GM12878 (cell line): ENCODE data around the gene GIPC1. TPM values are rescaled to one million over a fixed set of nuclear protein-coding genes. Genes with fewer than 3 reads are reported as not detected.

Experiments used
- ATAC-seq: fragments of 200-7000 bp; cut with Tn5 transposase; 3 replicates; pipeline ENCODE4 v1.9.1; 2020; ENCODE audit warnings: mild to moderate bottlenecking, moderate library complexity
- BruUV-seq: library from RNA; stranded (reverse); fragments of 400-500 nt; replicated peaks from 2 replicates; lab custom pipeline; 2021; lab: Mats Ljungman, UMichigan
- CTCF ChIA-PET: fragments of 300-600 bp; sonication (Branson Sonifier 250); formaldehyde crosslinking; extraction: SDS; loops from one replicate; lab custom pipeline; 2021; ENCODE audit warnings: inconsistent platforms; lab: Yijun Ruan, JAX
- POLR2A ChIA-PET: fragments of 350-600 bp; formaldehyde crosslinking; extraction: SDS; loops from one replicate; lab custom pipeline; 2021; ENCODE audit warnings: inconsistent platforms; lab: Charles Lee
- RAD21 ChIA-PET: fragments of 300-600 bp; sonication (Branson Sonifier 250); formaldehyde crosslinking; loops from one replicate; lab custom pipeline; 2023; ENCODE audit warnings: antibody characterized with exemption; ENCODE audit not compliant: unreplicated experiment; lab: Charles Lee
- SMC1A ChIA-PET: fragments of 300-600 bp; sonication (Branson Sonifier 250); formaldehyde crosslinking; loops from one replicate; lab custom pipeline; 2023; ENCODE audit not compliant: unreplicated experiment, uncharacterized antibody; lab: Charles Lee
- DNase-seq: peaks from one replicate; pipeline ENCODE4 v3.0.0-alpha.2; 2011; ENCODE audit warnings: low read depth, low spot score
- FAIRE-seq: peaks from 3 replicates; lab custom pipeline; 2011; peaks lifted over from hg19 to GRCh38; lab: Jason Lieb, UNC
- H2AFZ ChIP-seq: 2 replicates; pipeline ENCODE4 v1.6.0; 2011; ENCODE audit warnings: low read depth, low read length, control low read depth; ENCODE audit not compliant: control insufficient read depth
- H3K27ac ChIP-seq: 2 replicates; pipeline ENCODE4 v1.5.1; 2011; ENCODE audit warnings: control low read depth; ENCODE audit not compliant: control insufficient read depth, insufficient read depth
- H3K27me3 ChIP-seq, 2 experiments: replicated peaks in 1 of 2; 2 replicates each; pipeline versions ENCODE4 v1.6.0 to v1.6.1; 2011; ENCODE audit warnings: low read length in 1 of 2; ENCODE audit not compliant: control insufficient read depth in 2 of 2, insufficient read depth in 2 of 2
- H3K36me3 ChIP-seq, 2 experiments: 2 replicates each; pipeline ENCODE4 v1.5.1; 2011; ENCODE audit warnings: low read length in 1 of 2; ENCODE audit not compliant: control insufficient read depth in 2 of 2, insufficient read depth in 2 of 2
- H3K4me1 ChIP-seq: 2 replicates; pipeline ENCODE4 v1.6.1; 2011; ENCODE audit warnings: mild to moderate bottlenecking, low read length, moderate library complexity, mixed read lengths; ENCODE audit not compliant: control insufficient read depth, insufficient read depth
- H3K4me2 ChIP-seq: 2 replicates; pipeline ENCODE4 v1.6.0; 2011; ENCODE audit warnings: control low read depth; ENCODE audit not compliant: control insufficient read depth, insufficient read depth
- H3K4me3 ChIP-seq: fragments of 200-600 bp; sonication (generic); 2 replicates; pipeline ENCODE4 v1.5.1; 2016
- H3K79me2 ChIP-seq: 2 replicates; pipeline ENCODE4 v1.6.0; 2011; ENCODE audit warnings: low read length; ENCODE audit not compliant: control insufficient read depth, insufficient read depth
- H3K9ac ChIP-seq: 2 replicates; pipeline ENCODE4 v1.8.0; 2011; ENCODE audit warnings: low read length, control low read depth, mixed read lengths; ENCODE audit not compliant: control insufficient read depth, insufficient read depth
- H3K9me3 ChIP-seq: replicated peaks from 3 replicates; pipeline ENCODE4 v1.5.1; 2011; ENCODE audit warnings: mild to moderate bottlenecking, low read length; ENCODE audit not compliant: control insufficient read depth, insufficient read depth
- H4K20me1 ChIP-seq: 2 replicates; pipeline ENCODE4 v1.6.0; 2011; ENCODE audit not compliant: control insufficient read depth, insufficient read depth
- BCL3 ChIP-seq: IDR thresholded peaks from 2 replicates; pipeline ENCODE4 v1.6.1; 2011; ENCODE audit warnings: borderline replicate concordance, low read depth, mild to moderate bottlenecking, moderate library complexity, low read length; ENCODE audit not compliant: insufficient read depth, poor library complexity, severe bottlenecking
- BHLHE40 ChIP-seq, 2 experiments: fragments of 450-650 bp in 1 of 2; IDR thresholded peaks; 2 replicates each; pipeline ENCODE4 v1.6.1; 2011 to 2017; ENCODE audit warnings: low read depth in 2 of 2, borderline replicate concordance in 1 of 2, improper control_type of control experiment in 1 of 2, low read length in 1 of 2, mild to moderate bottlenecking in 1 of 2
- CREM ChIP-seq: IDR thresholded peaks from 2 replicates; pipeline ENCODE4 v1.6.1; 2014; ENCODE audit warnings: antibody characterized with exemption, low read depth
- DPF2 ChIP-seq: fragments of 450-650 bp; IDR thresholded peaks from 2 replicates; pipeline ENCODE4 v1.6.1; 2017; ENCODE audit warnings: mild to moderate bottlenecking
- E4F1 ChIP-seq: fragments of 450-650 bp; IDR thresholded peaks from 2 replicates; pipeline ENCODE4 v1.6.1; 2018; ENCODE audit warnings: borderline replicate concordance, mild to moderate bottlenecking; ENCODE audit not compliant: partially characterized antibody
- EGR1 ChIP-seq, 2 experiments: IDR thresholded peaks; 1 replicate in 1 of 2; 2 replicates in 1 of 2; pipeline ENCODE4 v1.6.1; 2011 to 2012; ENCODE audit warnings: low read depth in 2 of 2, low read length in 2 of 2, borderline replicate concordance in 1 of 2, mild to moderate bottlenecking in 1 of 2, moderate library complexity in 1 of 2
- HSF1 ChIP-seq: fragments of 150-350 bp; IDR thresholded peaks from 2 replicates; pipeline ENCODE4 v1.6.1; 2014; ENCODE audit warnings: mild to moderate bottlenecking, low read depth, low read length
- JUNB ChIP-seq: IDR thresholded peaks from 2 replicates; pipeline ENCODE4 v1.6.1; 2016; ENCODE audit warnings: antibody characterized with exemption, mild to moderate bottlenecking
- KLF5 ChIP-seq: fragments of 450-650 bp; IDR thresholded peaks from 2 replicates; pipeline ENCODE4 v1.6.1; 2014; ENCODE audit warnings: mild to moderate bottlenecking; ENCODE audit not compliant: partially characterized antibody
- MEF2A ChIP-seq: IDR thresholded peaks from 2 replicates; pipeline ENCODE4 v1.6.1; 2011; ENCODE audit warnings: low read depth, mild to moderate bottlenecking, low read length, moderate library complexity; ENCODE audit not compliant: insufficient read depth
- RB1 ChIP-seq: fragments of 450-650 bp; formaldehyde crosslinking; IDR thresholded peaks from 2 replicates; pipeline ENCODE4 v1.6.1; 2017; ENCODE audit warnings: mild to moderate bottlenecking, borderline replicate concordance
- RELA ChIP-seq: fragments of 450-650 bp; IDR thresholded peaks from 2 replicates; pipeline ENCODE4 v1.8.0; 2014; ENCODE audit warnings: borderline replicate concordance; ENCODE audit not compliant: partially characterized antibody
- SP1 ChIP-seq: IDR thresholded peaks from one replicate; pipeline ENCODE4 v1.6.1; 2011; ENCODE audit warnings: low read depth, low read length
- SUZ12 ChIP-seq: fragments of 200-600 bp; sonication (generic); IDR thresholded peaks from one replicate; pipeline ENCODE4 v1.6.1; 2018; ENCODE audit warnings: antibody characterized with exemption, mild to moderate bottlenecking; ENCODE audit not compliant: unreplicated experiment
- WRNIP1 ChIP-seq: IDR thresholded peaks from 2 replicates; pipeline ENCODE4 v1.6.1; 2011; ENCODE audit warnings: low read depth, low read length, improper control_type of control experiment, borderline replicate concordance
- ZNF207 ChIP-seq: fragments of 450-650 bp; IDR thresholded peaks from 2 replicates; pipeline ENCODE4 v1.6.1; 2014; ENCODE audit warnings: antibody characterized with exemption, mild to moderate bottlenecking, borderline replicate concordance
- ZNF384 ChIP-seq: IDR thresholded peaks from 2 replicates; pipeline ENCODE4 v1.6.1; 2012; ENCODE audit warnings: low read depth, mild to moderate bottlenecking, low read length, improper control_type of control experiment, borderline replicate concordance
- WGBS: methylation state at CpG from one replicate; pipeline ENCODE4 v1.1.6; 2016; ENCODE audit warnings: low lambda C conversion rate; ENCODE audit not compliant: insufficient replicate concordance, insufficient coverage; ENCODE audit errors: missing lambda C conversion rate; 5-methylcytosine and 5-hydroxymethylcytosine counted together
- in situ Hi-C: fragments of 300-500 bp; cut with MboI; formaldehyde crosslinking; loops from 9 replicates; pipeline ENCODE4 v1.14.3; 2018; ENCODE audit warnings: mixed read lengths
- intact Hi-C: fragments of 100-400 bp; cut with micrococcal nuclease; formaldehyde crosslinking; loops from one replicate; pipeline ENCODE4 v1.14.2; 2022; ENCODE audit not compliant: unreplicated experiment
- polyA plus RNA-seq, 11 experiments: library from polyadenylated mRNA; depleted of rRNA in 4 of 11; unstranded in 6 of 11; stranded (reverse) in 5 of 11; fragments of >200 nt; fragmentation: Nextera tagmentation in 4 of 11; fragmentation: Illumina TruSeq in 1 of 11; extraction: Ambion mirVana in 4 of 11; extraction: Trizol in 1 of 11; gene quantifications; 1 replicate in 1 of 11; 2 replicates in 10 of 11; pipeline versions ENCODE4 v1.2.1 to v1.2.3, GENCODE V29; 2011 to 2016; ENCODE audit warnings: inconsistent platforms in 2 of 11, missing spikeins in 2 of 11, low read depth in 1 of 11
- total RNA-seq, 4 experiments: library from RNA; depleted of rRNA in 3 of 4; stranded (reverse); fragments of >200 nt in 3 of 4; fragmentation: Illumina TruSeq in 1 of 4; extraction: Trizol in 1 of 4; gene quantifications; 2 replicates each; pipeline versions ENCODE4 v1.2.1 to v1.2.3, GENCODE V29; 2013 to 2021

GIPC1 gene
- total and polyA plus RNA-seq, 10 of the 15 experiments (the other 5 are each of a cell fraction or from before 2014, with no cell fraction given) = 0.47 to 24.1 (median 13.6) TPM

- DNase-seq (no peak), ATAC-seq (peak; percentile 86), FAIRE-seq (no peak)
- Histone ChIP-seq H3K36me3 (peaks cover 2 to 7% of the 10 kb centered on the region in 2 experiments; a peak in 3 of 4 replicates), H3K4me2 (no peak overlapping the region), H3K9ac (no peak overlapping the region), H3K4me1 (no peaks in the 10 kb centered on the region), H2AFZ (no peak overlapping the region), H3K27ac (no peak overlapping the region), H3K27me3 (peaks cover 5 to 6% of the 10 kb centered on the region in 2 experiments; a peak in 3 of 4 replicates), H3K9me3 (no peaks in the 10 kb centered on the region), H3K4me3 (no peak overlapping the region), H4K20me1 (no peaks in the 10 kb centered on the region; the same call in 1 of the 2 replicates), H3K79me2 (no peaks in the 10 kb centered on the region)
- POLR2A ChIA-PET = no interaction called here
- intact Hi-C loops (loop anchor here (5.0 to 10.0 kb wide), 3 partner anchors 40 to 118 kb away; partner anchors contain the start of genes DDX39A and PKN1), in situ Hi-C loops (no loop called here)
- SMC1A ChIA-PET = interaction anchor here (0.7 to 0.8 kb wide), 2 partner anchors 40 to 111 kb away, joined by 3 read pairs; no protein-coding TSS in a partner anchor
- RAD21 ChIA-PET = interaction anchor here (0.7 to 1.4 kb wide), 3 partner anchors 40 to 111 kb away, joined by 3 to 4 read pairs (median 3); no protein-coding TSS in a partner anchor
- CTCF ChIA-PET = interaction anchor here (0.6 to 2.0 kb wide), 16 partner anchors 8 to 1366 kb away, joined by 3 to 15 read pairs (median 3); partner anchors contain the start of gene PKN1
- BruUV-seq = no TSS peak
- WGBS = 2% methylated on average over 54 of the region's 66 CpGs
- 0 out of 2 replicates have a peak, but pooled peaks have one; percentile 47 for TF ChIP-seq RB1
- TF ChIP-seq BCL3 = peak; percentile 70
- TF ChIP-seq MEF2A = no peak
- peak; percentile 22 to 72; a peak in 3 of 4 replicates for TF ChIP-seq BHLHE40 (IDR thresholded peaks at IDR 0.05; ENCODE audit: borderline replicate concordance in 1 of 2, low read depth in 2 of 2, low read length in 1 of 2)
- TF ChIP-seq ZNF384 = no peak
- no peak for TF ChIP-seq WRNIP1
- TF ChIP-seq CREM = no peak
- no peak for TF ChIP-seq HSF1
- no peak for TF ChIP-seq JUNB
- TF ChIP-seq DPF2 = 0 out of 2 replicates have a peak, but pooled peaks have one; percentile 28
- no peak for TF ChIP-seq SP1
- TF ChIP-seq SUZ12 = no peak
- no peak for TF ChIP-seq ZNF207
- TF ChIP-seq RELA = no peak
- no peak for TF ChIP-seq KLF5
- TF ChIP-seq EGR1 (IDR thresholded peaks at IDR 0.05; ENCODE audit: borderline replicate concordance in 1 of 2, low read depth in 2 of 2, low read length in 2 of 2) = no peak
- TF ChIP-seq E4F1 = no peak
These were observed 23.6 kb downstream of the GIPC1 start for GRCh38 chr19:14472202-14472938.
